ENCODE measurements around the gene RAC2.

RAC2 gene

DNA sequence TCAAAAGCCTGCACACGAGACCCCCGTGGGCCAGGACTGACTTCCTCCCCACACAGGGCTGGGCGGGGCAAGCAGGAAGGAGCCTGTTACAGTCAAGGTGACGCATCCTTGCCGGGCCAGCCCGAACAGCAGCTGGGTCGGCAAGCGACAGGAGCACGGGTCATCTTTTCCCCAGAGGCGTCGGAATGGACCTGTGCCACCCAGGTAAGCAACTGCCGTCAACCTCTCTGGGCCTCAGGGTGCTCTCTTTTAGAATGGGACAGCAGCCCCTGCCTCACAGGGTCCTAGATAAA is 38.3 kb upstream of the RAC2 start, which contains the start of gene CYTH4:
TSS of gene CYTH4 (plus strand) at position 124 of the 293 bp plus-strand sequence. CDS start at position 186, 62 bp downstream.
- Histone ChIP-seq H3K4me2 (ENCODE audit: low read depth, low read length) (peak within 1 kb of the TSS; percentile 87), H3K9ac (ENCODE audit: low read length) (peak within 1 kb of the TSS; percentile 64), H3K4me1 (ENCODE audit: low read length) (peaks cover 25% of the 10 kb centered on the region)

DNA sequence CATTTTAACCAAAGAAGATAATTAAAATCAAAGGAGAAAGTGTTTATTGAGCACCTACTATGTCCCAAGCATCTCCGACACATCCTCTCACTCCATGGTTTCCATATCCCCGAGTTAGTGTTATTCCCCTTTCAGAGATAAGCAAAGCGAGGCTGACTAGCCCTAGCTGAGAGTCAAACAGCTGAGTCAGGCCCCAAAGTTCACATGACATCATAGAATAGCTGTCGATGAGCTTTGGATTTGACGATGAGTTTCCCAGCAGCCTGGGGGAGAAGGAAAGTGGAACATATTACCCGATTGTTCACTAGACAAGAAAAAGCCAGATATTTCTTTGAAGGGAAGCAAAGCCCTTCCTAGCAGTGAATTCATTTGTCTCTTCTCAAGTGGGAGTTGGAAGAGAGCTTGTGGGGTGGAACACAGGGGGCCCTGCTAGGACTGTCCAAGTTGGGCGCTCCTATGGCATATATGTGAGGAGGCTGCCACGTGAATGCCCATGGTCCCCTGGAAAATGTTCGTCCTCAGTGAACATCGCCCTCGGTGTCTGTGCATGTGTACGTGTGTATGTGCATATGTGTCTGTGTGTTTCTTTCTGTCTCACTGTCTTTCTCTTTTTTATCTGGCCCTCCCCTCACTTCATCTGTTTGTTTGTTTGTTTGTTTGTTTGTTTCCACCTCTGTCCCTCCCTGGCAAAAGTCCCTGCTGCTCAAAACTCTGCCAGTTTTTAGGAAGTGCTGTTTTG is 37.7 kb upstream of the RAC2 start:
- peaks cover 9% of the 10 kb centered on the region; the same call in 1 of the 2 replicates for H3F3A ChIP-seq (ENCODE audit: insufficient read depth, low read length)
- peak overlapping the region; percentile 87 for H3K4me2 ChIP-seq (ENCODE audit: low read depth, low read length)
- no peaks in the 10 kb centered on the region for H3K9me3 ChIP-seq (replicated peaks; ENCODE audit: insufficient read depth, low read length)
- no peaks in the 10 kb centered on the region for H3K9me2 ChIP-seq (replicated peaks; ENCODE audit: insufficient read depth, low read length)
- peaks cover 18% of the 10 kb centered on the region for H3K79me2 ChIP-seq (ENCODE audit: low read length)
- peak overlapping the region; percentile 75 for H2AFZ ChIP-seq (ENCODE audit: low read length)
- H3K27ac ChIP-seq (ENCODE audit: low read length): no peak overlapping the region
- TF ChIP-seq, protein P1, sequence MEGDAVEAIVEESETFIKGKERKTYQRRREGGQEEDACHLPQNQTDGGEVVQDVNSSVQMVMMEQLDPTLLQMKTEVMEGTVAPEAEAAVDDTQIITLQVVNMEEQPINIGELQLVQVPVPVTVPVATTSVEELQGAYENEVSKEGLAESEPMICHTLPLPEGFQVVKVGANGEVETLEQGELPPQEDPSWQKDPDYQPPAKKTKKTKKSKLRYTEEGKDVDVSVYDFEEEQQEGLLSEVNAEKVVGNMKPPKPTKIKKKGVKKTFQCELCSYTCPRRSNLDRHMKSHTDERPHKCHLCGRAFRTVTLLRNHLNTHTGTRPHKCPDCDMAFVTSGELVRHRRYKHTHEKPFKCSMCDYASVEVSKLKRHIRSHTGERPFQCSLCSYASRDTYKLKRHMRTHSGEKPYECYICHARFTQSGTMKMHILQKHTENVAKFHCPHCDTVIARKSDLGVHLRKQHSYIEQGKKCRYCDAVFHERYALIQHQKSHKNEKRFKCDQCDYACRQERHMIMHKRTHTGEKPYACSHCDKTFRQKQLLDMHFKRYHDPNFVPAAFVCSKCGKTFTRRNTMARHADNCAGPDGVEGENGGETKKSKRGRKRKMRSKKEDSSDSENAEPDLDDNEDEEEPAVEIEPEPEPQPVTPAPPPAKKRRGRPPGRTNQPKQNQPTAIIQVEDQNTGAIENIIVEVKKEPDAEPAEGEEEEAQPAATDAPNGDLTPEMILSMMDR (IDR thresholded peaks at IDR 0.05; ENCODE audit: low read length): no peak
- TF ChIP-seq EZH2phosphoT487 (IDR thresholded peaks at IDR 0.05; ENCODE audit: low read length) (no peak), EZH2 (optimal IDR thresholded peaks at IDR 0.05; ENCODE audit: low read depth, low read length) (no peak)
- H3K27me3 ChIP-seq (replicated peaks; ENCODE audit: insufficient read depth, low read length): no peaks in the 10 kb centered on the region
- H4K20me1 ChIP-seq (ENCODE audit: insufficient read depth, low read length): no peaks in the 10 kb centered on the region
- no peaks in the 10 kb centered on the region for H3K36me3 ChIP-seq (replicated peaks; ENCODE audit: insufficient read depth, low read length)
- H3K4me3 ChIP-seq (ENCODE audit: low read length): peak overlapping the region; percentile 74
- peak overlapping the region; percentile 64 for H3K9ac ChIP-seq (ENCODE audit: low read length)
- H3K4me1 ChIP-seq (ENCODE audit: low read length): peaks cover 25% of the 10 kb centered on the region
- DNase-seq: no peak

More for the DNA sequence above, 38.3 kb upstream of the RAC2 start, which contains the start of gene CYTH4:
- no peak for DNase-seq
- Histone ChIP-seq H3K9me2 (replicated peaks; ENCODE audit: insufficient read depth, low read length) (no peaks in the 10 kb centered on the region), H3K27me3 (replicated peaks; ENCODE audit: insufficient read depth, low read length) (no peaks in the 10 kb centered on the region), H4K20me1 (ENCODE audit: insufficient read depth, low read length) (no peaks in the 10 kb centered on the region), H3K27ac (ENCODE audit: low read length) (peak within 1 kb of the TSS; percentile 12; the same call in 1 of the 2 replicates), H2AFZ (ENCODE audit: low read length) (peak within 1 kb of the TSS; percentile 75), H3K36me3 (replicated peaks; ENCODE audit: insufficient read depth, low read length) (no peaks in the 10 kb centered on the region), H3K9me3 (replicated peaks; ENCODE audit: insufficient read depth, low read length) (no peaks in the 10 kb centered on the region), H3K4me3 (ENCODE audit: low read length) (peak within 1 kb of the TSS; percentile 74), H3F3A (ENCODE audit: insufficient read depth, low read length) (peaks cover 9% of the 10 kb centered on the region; the same call in 1 of the 2 replicates), H3K79me2 (ENCODE audit: low read length) (peaks cover 18% of the 10 kb centered on the region)
- TF ChIP-seq EZH2phosphoT487 (IDR thresholded peaks at IDR 0.05; ENCODE audit: low read length) (no peak), EZH2 (optimal IDR thresholded peaks at IDR 0.05; ENCODE audit: low read depth, low read length) (no peak)
- TF ChIP-seq, protein P1 (IDR thresholded peaks at IDR 0.05; ENCODE audit: low read length): no peak

DNA sequence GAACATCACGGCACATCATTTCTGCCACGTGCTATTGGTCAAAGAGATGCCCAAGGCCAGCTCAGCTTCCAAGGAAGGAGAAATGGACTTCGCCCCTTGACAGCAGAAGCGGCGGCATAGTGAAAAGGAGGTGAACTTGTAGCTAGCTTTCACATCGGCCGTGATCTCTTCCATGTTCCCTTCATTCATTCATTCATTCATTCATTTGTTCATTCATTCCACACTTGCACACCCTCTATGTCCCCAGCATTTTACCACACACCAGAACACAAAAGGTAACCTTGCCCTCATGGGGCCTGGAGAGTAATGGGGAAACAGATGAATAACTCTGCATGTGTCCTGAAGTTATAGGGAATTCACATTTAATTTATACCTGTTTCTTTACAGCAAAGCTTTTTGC is 37.1 kb upstream of the RAC2 start:
- H3K4me2 ChIP-seq (ENCODE audit: low read depth, low read length): no peak overlapping the region
- peaks cover 25% of the 10 kb centered on the region for H3K4me1 ChIP-seq (ENCODE audit: low read length)
- no peak overlapping the region for H3K4me3 ChIP-seq (ENCODE audit: low read length)
- no peaks in the 10 kb centered on the region for H3K36me3 ChIP-seq (replicated peaks; ENCODE audit: insufficient read depth, low read length)
- no peak for TF ChIP-seq EZH2 (optimal IDR thresholded peaks at IDR 0.05; ENCODE audit: low read depth, low read length)
- no peak for TF ChIP-seq EZH2phosphoT487 (IDR thresholded peaks at IDR 0.05; ENCODE audit: low read length)
- TF ChIP-seq, protein P1 (IDR thresholded peaks at IDR 0.05; ENCODE audit: low read length): no peak
- peaks cover 9% of the 10 kb centered on the region; the same call in 1 of the 2 replicates for H3F3A ChIP-seq (ENCODE audit: insufficient read depth, low read length)
- peaks cover 18% of the 10 kb centered on the region for H3K79me2 ChIP-seq (ENCODE audit: low read length)
- H3K9ac ChIP-seq (ENCODE audit: low read length): no peak overlapping the region
- no peak overlapping the region for H3K27ac ChIP-seq (ENCODE audit: low read length)
- no peak for DNase-seq
- H3K27me3 ChIP-seq (replicated peaks; ENCODE audit: insufficient read depth, low read length): no peaks in the 10 kb centered on the region
- H4K20me1 ChIP-seq (ENCODE audit: insufficient read depth, low read length): no peaks in the 10 kb centered on the region
- no peak overlapping the region for H2AFZ ChIP-seq (ENCODE audit: low read length)
- no peaks in the 10 kb centered on the region for H3K9me2 ChIP-seq (replicated peaks; ENCODE audit: insufficient read depth, low read length)
- H3K9me3 ChIP-seq (replicated peaks; ENCODE audit: insufficient read depth, low read length): no peaks in the 10 kb centered on the region

Measured in MM.1S (cell line).